ENCODE data around the gene SCAMP5.

The SCAMP5 gene

DNA sequence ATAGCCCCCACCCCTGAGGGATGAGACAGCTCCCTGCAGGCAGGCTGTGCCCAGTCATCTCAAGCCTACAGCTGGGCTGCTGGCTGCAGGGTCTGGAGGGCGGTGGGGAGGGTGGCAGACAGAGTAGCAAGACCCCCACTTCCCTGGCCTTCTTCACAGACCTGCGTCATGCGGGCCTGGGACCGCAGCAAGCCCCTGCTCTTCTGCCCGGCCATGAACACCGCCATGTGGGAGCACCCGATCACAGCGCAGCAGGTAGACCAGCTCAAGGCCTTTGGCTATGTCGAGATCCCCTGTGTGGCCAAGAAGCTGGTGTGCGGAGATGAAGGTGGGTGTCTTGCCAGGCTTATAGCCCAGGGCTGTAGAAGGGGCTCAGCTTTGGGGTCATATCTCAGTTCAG is 53.0 kb downstream of the SCAMP5 start:
- TF ChIP-seq ZNF384 (IDR thresholded peaks at IDR 0.05): no peak
- TF ChIP-seq ARNT (IDR thresholded peaks at IDR 0.05): no peak
- TF ChIP-seq FOXK2 (IDR thresholded peaks at IDR 0.05): no peak
- TF ChIP-seq, protein P1, sequence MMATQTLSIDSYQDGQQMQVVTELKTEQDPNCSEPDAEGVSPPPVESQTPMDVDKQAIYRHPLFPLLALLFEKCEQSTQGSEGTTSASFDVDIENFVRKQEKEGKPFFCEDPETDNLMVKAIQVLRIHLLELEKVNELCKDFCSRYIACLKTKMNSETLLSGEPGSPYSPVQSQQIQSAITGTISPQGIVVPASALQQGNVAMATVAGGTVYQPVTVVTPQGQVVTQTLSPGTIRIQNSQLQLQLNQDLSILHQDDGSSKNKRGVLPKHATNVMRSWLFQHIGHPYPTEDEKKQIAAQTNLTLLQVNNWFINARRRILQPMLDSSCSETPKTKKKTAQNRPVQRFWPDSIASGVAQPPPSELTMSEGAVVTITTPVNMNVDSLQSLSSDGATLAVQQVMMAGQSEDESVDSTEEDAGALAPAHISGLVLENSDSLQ (IDR thresholded peaks at IDR 0.05): no peak
- no peak for TF ChIP-seq BHLHE40 (IDR thresholded peaks at IDR 0.05; ENCODE audit: borderline replicate concordance)
- TF ChIP-seq SUZ12 (IDR thresholded peaks at IDR 0.05): no peak
- no peak for TF ChIP-seq FOXM1 (IDR thresholded peaks at IDR 0.05; ENCODE audit: borderline replicate concordance)
- TF ChIP-seq NFRKB (IDR thresholded peaks at IDR 0.05): no peak
- TF ChIP-seq LEF1 (IDR thresholded peaks at IDR 0.05; ENCODE audit: borderline replicate concordance): no peak
- no peak for DNase-seq (ENCODE audit: extremely low spot score)
- CTCF ChIA-PET: no interaction called here
- POLR2A ChIA-PET: no interaction called here

DNA sequence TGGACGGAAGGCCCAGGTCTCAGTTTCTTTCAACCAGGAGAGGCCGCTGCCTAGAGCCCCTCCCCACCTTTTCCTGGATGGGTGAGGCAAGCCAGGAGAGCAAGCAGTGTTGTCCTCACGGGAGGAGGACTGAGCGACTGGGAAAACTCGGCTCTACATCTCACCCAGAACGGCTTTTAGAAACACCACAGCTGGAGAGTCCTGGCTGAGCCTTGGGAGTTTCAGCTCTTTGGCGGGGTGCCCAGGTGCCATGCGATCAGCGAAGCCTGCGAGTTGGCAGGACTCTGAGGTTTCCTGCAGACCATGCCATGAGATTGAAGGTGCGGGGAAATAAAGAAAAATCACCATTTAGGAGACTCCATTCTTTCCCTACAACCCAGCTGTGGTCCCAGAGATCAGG is 54.0 kb downstream of the SCAMP5 start:
- ChIA-PET POLR2A (no interaction called here), CTCF (no interaction called here)
- DNase-seq (ENCODE audit: extremely low spot score): no peak
- TF ChIP-seq SUZ12 (IDR thresholded peaks at IDR 0.05) (no peak), SP1 (IDR thresholded peaks at IDR 0.05) (no peak), ZNF384 (IDR thresholded peaks at IDR 0.05) (no peak), FOXA1 (IDR thresholded peaks at IDR 0.05) (no peak), FOXK2 (IDR thresholded peaks at IDR 0.05) (no peak), ELF4 (IDR thresholded peaks at IDR 0.05) (no peak), ARNT (IDR thresholded peaks at IDR 0.05) (no peak), CTBP1 (IDR thresholded peaks at IDR 0.05; ENCODE audit: borderline replicate concordance) (no peak), LEF1 (IDR thresholded peaks at IDR 0.05; ENCODE audit: borderline replicate concordance) (no peak), BHLHE40 (IDR thresholded peaks at IDR 0.05; ENCODE audit: borderline replicate concordance) (no peak)

DNA sequence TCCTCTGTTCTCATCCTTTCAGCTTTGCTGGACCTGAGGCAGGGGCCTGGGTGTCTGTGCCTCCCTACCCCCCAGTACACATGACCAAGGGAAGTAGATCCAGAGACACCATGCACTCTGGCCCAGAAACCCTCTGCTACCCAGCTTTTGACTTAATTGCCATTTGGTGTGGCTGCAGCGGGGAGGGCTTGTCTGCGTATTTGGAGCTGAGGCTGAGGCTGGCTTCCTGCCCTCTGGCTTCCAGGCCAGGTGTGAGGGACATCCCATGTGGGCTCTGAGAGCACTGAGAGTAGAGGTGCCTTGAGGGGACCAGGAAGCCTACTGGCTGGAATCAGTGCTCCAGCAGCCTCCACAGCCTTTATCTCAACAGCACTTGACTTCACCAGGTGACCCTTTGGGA is 54.9 kb downstream of the SCAMP5 start:
- no peak for TF ChIP-seq L3MBTL2 (conservative IDR thresholded peaks at IDR 0.05)
- TF ChIP-seq ARNT (IDR thresholded peaks at IDR 0.05): no peak
- TF ChIP-seq ELF4 (IDR thresholded peaks at IDR 0.05): no peak
- TF ChIP-seq FOXK2 (IDR thresholded peaks at IDR 0.05): no peak
- no peak for TF ChIP-seq NFRKB (IDR thresholded peaks at IDR 0.05)
- TF ChIP-seq, protein P1 (IDR thresholded peaks at IDR 0.05): no peak
- TF ChIP-seq FOXM1 (IDR thresholded peaks at IDR 0.05; ENCODE audit: borderline replicate concordance): no peak
- ChIA-PET POLR2A (no interaction called here), CTCF (no interaction called here)
- DNase-seq (ENCODE audit: extremely low spot score): no peak

DNA sequence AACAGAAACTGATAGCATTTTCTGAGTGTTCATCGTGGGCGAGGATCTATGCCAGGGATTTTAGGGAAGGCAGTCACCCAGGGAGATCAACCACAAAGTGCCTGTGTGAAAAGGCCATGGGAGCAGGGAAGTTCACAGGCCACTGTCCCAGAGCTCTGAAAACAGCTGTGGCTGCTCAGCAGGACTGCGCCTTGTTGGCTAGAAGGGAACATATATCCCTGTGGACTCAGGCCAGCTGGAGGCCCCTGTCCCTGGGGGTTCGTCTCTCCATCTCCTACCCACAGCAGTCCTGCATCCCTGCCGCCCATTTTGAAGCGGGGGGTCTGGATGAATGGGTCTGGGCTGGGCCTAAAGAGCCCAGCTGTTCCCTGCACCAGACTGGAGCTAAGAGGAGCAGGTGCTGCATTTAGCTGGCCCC is 55.8 kb downstream of the SCAMP5 start:
- no peak for TF ChIP-seq TARDBP (IDR thresholded peaks at IDR 0.05)
- no peak for TF ChIP-seq ZNF384 (IDR thresholded peaks at IDR 0.05)
- no peak for TF ChIP-seq BHLHE40 (IDR thresholded peaks at IDR 0.05; ENCODE audit: borderline replicate concordance)
- no peak for TF ChIP-seq ELF4 (IDR thresholded peaks at IDR 0.05)
- no peak for TF ChIP-seq ARNT (IDR thresholded peaks at IDR 0.05)
- TF ChIP-seq NFRKB (IDR thresholded peaks at IDR 0.05): no peak
- no peak for TF ChIP-seq FOXM1 (IDR thresholded peaks at IDR 0.05; ENCODE audit: borderline replicate concordance)
- TF ChIP-seq L3MBTL2 (conservative IDR thresholded peaks at IDR 0.05): no peak
- TF ChIP-seq CTBP1 (IDR thresholded peaks at IDR 0.05; ENCODE audit: borderline replicate concordance): no peak
- TF ChIP-seq, protein P1 (IDR thresholded peaks at IDR 0.05): no peak
- no peak for TF ChIP-seq SUZ12 (IDR thresholded peaks at IDR 0.05)
- no peak for TF ChIP-seq FOXA1 (IDR thresholded peaks at IDR 0.05)
- TF ChIP-seq SP1 (IDR thresholded peaks at IDR 0.05): no peak
- TF ChIP-seq LEF1 (IDR thresholded peaks at IDR 0.05; ENCODE audit: borderline replicate concordance): no peak
- TF ChIP-seq FOXK2 (IDR thresholded peaks at IDR 0.05): no peak
- POLR2A ChIA-PET: interaction anchor here (1.3 kb wide), 1 partner anchor 149 kb away, joined by 3 read pairs; no protein-coding TSS in a partner anchor
- no peak for DNase-seq (ENCODE audit: extremely low spot score)
- CTCF ChIA-PET: interaction anchor here (1.6 kb wide), 1 partner anchor 153 kb away, joined by 5 read pairs; no protein-coding TSS in a partner anchor

DNA sequence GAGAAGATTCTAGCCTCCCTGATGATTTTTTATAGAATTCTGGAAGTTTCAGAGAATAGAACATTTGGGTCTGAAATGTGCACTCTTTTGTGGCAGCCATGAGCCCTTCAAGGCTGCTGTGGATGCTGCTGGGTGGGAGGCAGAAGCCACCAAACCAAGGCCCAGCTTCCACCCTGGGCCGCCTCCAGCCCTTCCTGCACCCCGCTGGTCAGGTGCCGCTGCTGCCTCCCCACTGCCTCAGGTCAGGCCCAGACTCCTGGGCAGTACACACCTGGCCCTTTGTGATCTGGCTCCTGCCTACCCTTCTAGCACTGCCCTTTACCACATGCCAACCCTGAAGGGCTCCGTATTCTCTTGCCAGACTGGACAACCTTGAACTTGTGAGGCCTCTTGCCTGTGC is 56.3 kb downstream of the SCAMP5 start:
- POLR2A ChIA-PET: interaction anchor here (1.3 kb wide), 1 partner anchor 149 kb away, joined by 3 read pairs; no protein-coding TSS in a partner anchor
- CTCF ChIA-PET: interaction anchor here (1.6 kb wide), 1 partner anchor 153 kb away, joined by 5 read pairs; no protein-coding TSS in a partner anchor
- TF ChIP-seq LEF1 (IDR thresholded peaks at IDR 0.05; ENCODE audit: borderline replicate concordance): no peak
- no peak for TF ChIP-seq NFRKB (IDR thresholded peaks at IDR 0.05)
- TF ChIP-seq CTBP1 (IDR thresholded peaks at IDR 0.05; ENCODE audit: borderline replicate concordance): no peak
- no peak for TF ChIP-seq L3MBTL2 (conservative IDR thresholded peaks at IDR 0.05)
- no peak for TF ChIP-seq TARDBP (IDR thresholded peaks at IDR 0.05)
- no peak for TF ChIP-seq ARNT (IDR thresholded peaks at IDR 0.05)
- TF ChIP-seq FOXM1 (IDR thresholded peaks at IDR 0.05; ENCODE audit: borderline replicate concordance): no peak
- no peak for TF ChIP-seq ZNF384 (IDR thresholded peaks at IDR 0.05)
- TF ChIP-seq SP1 (IDR thresholded peaks at IDR 0.05): no peak
- no peak for TF ChIP-seq HDGF (IDR thresholded peaks at IDR 0.05; ENCODE audit: borderline replicate concordance)
- no peak for TF ChIP-seq FOXK2 (IDR thresholded peaks at IDR 0.05)
- no peak for TF ChIP-seq SUZ12 (IDR thresholded peaks at IDR 0.05)
- no peak for TF ChIP-seq BHLHE40 (IDR thresholded peaks at IDR 0.05; ENCODE audit: borderline replicate concordance)
- no peak for TF ChIP-seq ELF4 (IDR thresholded peaks at IDR 0.05)
- no peak for TF ChIP-seq FOXA1 (IDR thresholded peaks at IDR 0.05)
- TF ChIP-seq, protein P1 (IDR thresholded peaks at IDR 0.05): no peak
- DNase-seq (ENCODE audit: extremely low spot score): no peak
